ENCODE results near the gene PEMT.
A peak's percentile ranks its signal among the peaks of the same experiment; 100 is the strongest.

PEMT gene

DNA sequence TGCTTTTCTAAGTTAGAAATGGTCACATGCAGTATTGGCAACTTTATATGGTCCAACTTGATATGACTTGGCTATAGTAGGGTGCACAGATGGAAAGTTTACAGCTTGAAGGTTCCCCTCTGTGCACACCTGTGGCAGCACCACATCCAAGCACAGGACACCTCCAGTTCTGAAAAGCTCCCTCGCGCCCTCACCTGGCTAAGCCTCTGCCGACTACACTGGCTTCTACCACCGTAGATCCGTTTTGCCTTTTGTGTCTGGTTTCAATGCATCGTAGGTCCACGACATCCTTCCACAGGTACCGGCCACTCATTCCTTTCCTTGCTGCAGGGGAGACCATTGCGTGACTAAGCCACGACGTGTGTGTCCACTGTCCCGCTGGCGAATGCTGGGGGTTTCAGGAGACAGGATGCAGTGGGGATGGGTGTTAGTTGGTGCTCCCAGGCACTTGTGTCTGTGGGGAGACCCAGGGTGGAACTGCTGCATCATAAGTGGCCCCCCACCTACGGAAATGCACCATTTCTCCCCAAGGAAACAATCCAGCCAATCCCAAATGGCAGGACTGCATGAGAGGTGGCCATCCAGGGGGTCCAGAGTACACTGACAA is 90.4 kb downstream of the PEMT start:
- H3K27ac Mint-ChIP-seq: no peak overlapping the region
- ATAC-seq (ENCODE audit: low read depth) (no peak), DNase-seq (ENCODE audit: low spot score in 2 of 2) (no peak)
- H3K4me1 Mint-ChIP-seq: peaks cover 2% of the 10 kb centered on the region
- no peaks in the 10 kb centered on the region for H3K9me3 Mint-ChIP-seq
- H3K4me3 Mint-ChIP-seq: no peak overlapping the region
- H3K36me3 Mint-ChIP-seq: no peaks in the 10 kb centered on the region
- H3K27me3 Mint-ChIP-seq: peaks cover 13% of the 10 kb centered on the region

- Mint-ChIP-seq H3K9me3 (no peaks in the 10 kb centered on the region), H3K4me1 (peaks cover 11% of the 10 kb centered on the region), H3K27ac (no peak overlapping the region), H3K27me3 (peaks cover 15% of the 10 kb centered on the region), H3K4me3 (no peak overlapping the region), H3K36me3 (no peaks in the 10 kb centered on the region)
- no peak for ATAC-seq (ENCODE audit: low read depth)
- no peak for DNase-seq (ENCODE audit: low spot score in 2 of 2)
Observed at GRCh38 chr17:17499402-17500145, 91.9 kb downstream of the PEMT start.

- Mint-ChIP-seq H3K27me3 (peaks cover 15% of the 10 kb centered on the region), H3K4me1 (peaks cover 11% of the 10 kb centered on the region), H3K4me3 (no peak overlapping the region), H3K36me3 (no peaks in the 10 kb centered on the region), H3K27ac (no peak overlapping the region), H3K9me3 (no peaks in the 10 kb centered on the region)
- ATAC-seq (ENCODE audit: low read depth) (no peak), DNase-seq (ENCODE audit: low spot score in 2 of 2) (no peak)
Observed at GRCh38 chr17:17498606-17499301, 92.8 kb downstream of the PEMT start.

GRCh38 chr17:17497845-17498520 is 93.5 kb downstream of the PEMT start:
- ATAC-seq (ENCODE audit: low read depth) (no peak), DNase-seq (ENCODE audit: low spot score in 2 of 2) (no peak)
- peaks cover 8% of the 10 kb centered on the region for H3K4me1 Mint-ChIP-seq
- H3K9me3 Mint-ChIP-seq: no peaks in the 10 kb centered on the region
- H3K27me3 Mint-ChIP-seq: peaks cover 12% of the 10 kb centered on the region
- no peak overlapping the region for H3K27ac Mint-ChIP-seq
- no peaks in the 10 kb centered on the region for H3K36me3 Mint-ChIP-seq
- H3K4me3 Mint-ChIP-seq: no peak overlapping the region

DNA sequence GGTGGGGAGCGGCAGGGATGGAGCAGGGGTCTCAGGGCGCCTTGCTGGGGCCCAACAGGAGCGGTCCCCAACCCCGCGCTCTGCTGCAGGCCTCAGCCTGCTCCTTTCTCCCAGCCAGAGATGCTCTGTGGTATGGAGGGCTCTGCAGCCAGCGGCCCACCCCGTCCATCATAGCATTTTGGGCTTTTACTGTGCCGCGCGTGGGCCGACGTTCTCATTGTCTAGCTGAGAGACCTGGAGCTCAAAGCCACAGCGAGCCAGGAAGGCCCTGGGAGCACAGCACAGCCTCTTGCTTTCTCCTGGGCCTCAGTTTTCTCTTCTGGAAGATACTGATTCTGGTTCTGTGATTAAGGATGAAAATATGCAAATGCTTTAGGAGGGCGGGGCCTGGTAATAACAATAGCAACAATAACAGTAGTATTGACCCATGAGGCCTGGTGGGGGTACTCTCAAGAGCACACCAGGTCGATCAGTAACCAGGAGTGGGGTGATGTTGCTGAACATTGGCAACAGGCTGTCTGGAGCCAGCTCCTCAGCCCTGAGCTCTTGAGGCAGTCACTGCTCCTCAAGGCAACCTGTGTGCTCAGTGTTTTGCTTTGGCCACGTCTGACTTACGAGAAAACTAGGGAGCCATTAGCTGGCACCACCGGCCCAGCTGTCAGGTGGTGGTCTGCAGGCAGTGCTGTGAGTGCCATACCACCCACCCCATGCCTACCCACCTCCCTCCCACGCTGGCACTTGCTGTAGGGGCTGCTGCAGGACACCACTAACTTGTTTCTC is 94.3 kb downstream of the PEMT start:
- no peak overlapping the region for H3K27ac Mint-ChIP-seq
- peak overlapping the region; percentile 59 for H3K4me3 Mint-ChIP-seq
- ATAC-seq (ENCODE audit: low read depth) (no peak), DNase-seq (ENCODE audit: low spot score in 2 of 2) (no peak)
- H3K9me3 Mint-ChIP-seq: no peaks in the 10 kb centered on the region
- peaks cover 8% of the 10 kb centered on the region for H3K4me1 Mint-ChIP-seq
- H3K36me3 Mint-ChIP-seq: peaks cover 3% of the 10 kb centered on the region
- H3K27me3 Mint-ChIP-seq: peaks cover 11% of the 10 kb centered on the region

- no peaks in the 10 kb centered on the region for H3K9me3 Mint-ChIP-seq
- DNase-seq (ENCODE audit: low spot score in 2 of 2) (peak; percentile 75 to 85), ATAC-seq (ENCODE audit: low read depth) (peak; percentile 90)
- H3K36me3 Mint-ChIP-seq: peaks cover 3% of the 10 kb centered on the region
- H3K27ac Mint-ChIP-seq: peak within 1 kb of the TSS; percentile 33
- peak within 1 kb of the TSS; percentile 93 for H3K4me3 Mint-ChIP-seq
- H3K4me1 Mint-ChIP-seq: peaks cover 8% of the 10 kb centered on the region
- H3K27me3 Mint-ChIP-seq: peaks cover 6% of the 10 kb centered on the region
Observed at GRCh38 chr17:17496189-17497064, 95.1 kb downstream of the PEMT start, which contains the start of gene RASD1. TSS of gene RASD1 (minus strand) at chr17:17496395. CDS start at chr17:17496181, 214 bp downstream.

DNA sequence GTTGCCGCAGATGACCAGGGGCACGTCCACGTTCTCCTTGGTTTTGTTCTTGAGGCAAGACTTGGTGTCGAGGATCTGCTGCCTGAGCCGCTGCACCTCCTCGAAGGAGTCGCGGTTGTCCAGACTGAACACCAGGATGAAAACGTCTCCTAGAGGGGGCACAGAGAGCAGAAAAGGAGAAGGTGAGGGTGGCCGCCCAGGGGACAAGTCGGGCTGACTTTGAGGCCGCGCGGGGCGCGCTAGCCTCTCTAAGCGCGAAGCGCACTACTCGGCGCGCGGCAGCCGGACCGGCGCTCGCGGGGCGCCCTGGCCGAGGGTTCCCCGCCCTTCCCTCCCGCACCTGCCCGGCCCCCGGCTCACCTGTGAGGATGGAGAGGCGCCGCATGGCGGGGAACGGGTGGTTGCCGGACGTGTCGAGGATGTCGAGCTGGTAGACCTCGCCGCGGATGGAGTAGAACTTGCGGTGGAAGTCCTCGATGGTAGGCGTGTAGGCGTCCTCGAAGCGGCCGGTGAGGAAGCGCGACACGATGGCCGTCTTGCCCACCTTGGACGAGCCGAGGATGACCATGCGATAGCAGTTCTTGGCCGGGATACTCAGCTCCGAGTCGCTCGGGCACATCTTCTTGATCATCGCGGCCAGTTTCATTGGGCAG is 95.8 kb downstream of the PEMT start:
- Mint-ChIP-seq H3K27me3 (peaks cover 4% of the 10 kb centered on the region), H3K9me3 (no peaks in the 10 kb centered on the region), H3K27ac (peak overlapping the region; percentile 33), H3K4me3 (peak overlapping the region; percentile 93), H3K36me3 (peaks cover 3% of the 10 kb centered on the region), H3K4me1 (peaks cover 10% of the 10 kb centered on the region)
- no peak for ATAC-seq (ENCODE audit: low read depth)
- peak in 1 of 2 donors; percentile 33 for DNase-seq (ENCODE audit: low spot score in 2 of 2)

- H3K36me3 Mint-ChIP-seq: peaks cover 3% of the 10 kb centered on the region
- DNase-seq (ENCODE audit: low spot score in 2 of 2) (peak in 1 of 2 donors; percentile 28), ATAC-seq (ENCODE audit: low read depth) (no peak)
- H3K4me1 Mint-ChIP-seq: peaks cover 10% of the 10 kb centered on the region
- H3K27me3 Mint-ChIP-seq: peaks cover 4% of the 10 kb centered on the region
- peak overlapping the region; percentile 93 for H3K4me3 Mint-ChIP-seq
- peak overlapping the region; percentile 33 for H3K27ac Mint-ChIP-seq
- no peaks in the 10 kb centered on the region for H3K9me3 Mint-ChIP-seq
Observed at GRCh38 chr17:17494870-17495535, 96.5 kb downstream of the PEMT start.

GRCh38 chr17:17494499-17494869 is 97.0 kb downstream of the PEMT start:
- DNase-seq (ENCODE audit: low spot score in 2 of 2) (no peak), ATAC-seq (ENCODE audit: low read depth) (no peak)
- peaks cover 10% of the 10 kb centered on the region for H3K4me1 Mint-ChIP-seq
- peaks cover 3% of the 10 kb centered on the region for H3K36me3 Mint-ChIP-seq
- H3K27ac Mint-ChIP-seq: no peak overlapping the region
- peaks cover 4% of the 10 kb centered on the region for H3K27me3 Mint-ChIP-seq
- peak overlapping the region; percentile 50 for H3K4me3 Mint-ChIP-seq
- H3K9me3 Mint-ChIP-seq: no peaks in the 10 kb centered on the region

DNA sequence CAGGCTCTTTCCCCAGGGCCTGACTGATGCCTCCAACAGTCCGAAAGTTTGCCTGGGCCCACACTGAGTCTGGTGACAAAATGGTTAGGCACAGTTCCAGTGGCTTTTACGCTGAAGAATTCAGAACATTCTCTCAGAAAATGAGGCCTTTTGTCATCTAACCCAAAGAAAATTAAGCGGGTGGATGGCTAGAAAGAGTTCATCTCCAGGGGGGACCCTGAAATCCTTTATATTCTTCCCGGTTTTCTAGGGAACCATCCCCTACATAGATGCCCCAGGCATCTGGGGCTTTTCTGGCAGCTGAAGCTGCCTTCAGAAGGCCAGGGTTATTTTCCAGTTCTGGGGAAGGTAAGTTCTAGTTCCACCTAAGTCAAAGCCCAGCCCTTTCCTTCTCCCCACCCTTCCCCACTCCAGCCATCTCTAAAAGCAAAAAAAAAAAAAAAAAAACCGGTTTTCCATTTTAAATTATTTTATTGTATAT is 97.5 kb downstream of the PEMT start:
- DNase-seq (ENCODE audit: low spot score in 2 of 2): no peak
- Mint-ChIP-seq H3K9me3 (no peaks in the 10 kb centered on the region), H3K4me3 (no peak overlapping the region), H3K27ac (no peak overlapping the region), H3K36me3 (peaks cover 3% of the 10 kb centered on the region), H3K4me1 (peaks cover 10% of the 10 kb centered on the region), H3K27me3 (peaks cover 4% of the 10 kb centered on the region)
- ATAC-seq (ENCODE audit: low read depth): no peak

GRCh38 chr17:17493249-17493985 is 98.1 kb downstream of the PEMT start:
- Mint-ChIP-seq H3K4me3 (no peak overlapping the region), H3K36me3 (peaks cover 6% of the 10 kb centered on the region), H3K4me1 (peaks cover 10% of the 10 kb centered on the region), H3K9me3 (no peaks in the 10 kb centered on the region), H3K27ac (no peak overlapping the region), H3K27me3 (peaks cover 4% of the 10 kb centered on the region)
- ATAC-seq (ENCODE audit: low read depth) (no peak), DNase-seq (ENCODE audit: low spot score in 2 of 2) (no peak)
